HG02588 (cell line): ENCODE measurements around the gene TMEM9.
A peak's percentile ranks its signal among the peaks of the same experiment; 100 is the strongest.
"Not testable (repeated sequence)": the region's sequence is repeated elsewhere in the genome, so short reads cannot be mapped to it uniquely, and the experiment has no call there.

Experiments
- ATAC-seq: cut with Tn5 transposase; IDR thresholded peaks from one replicate; pipeline ENCODE4 v1.9.1; 2021; ENCODE audit warnings: mild to moderate bottlenecking, moderate library complexity; ENCODE audit not compliant: unreplicated experiment

Gene TMEM9

GRCh38 chr1:201173736-201174135 is 19.5 kb upstream of the TMEM9 start:
- no peak for ATAC-seq

GRCh38 chr1:201172999-201173610 is 18.8 kb upstream of the TMEM9 start:
- ATAC-seq: no peak

- no peak for ATAC-seq
These were observed 18.1 kb upstream of the TMEM9 start for GRCh38 chr1:201172326-201172725.

GRCh38 chr1:201171063-201172036 is 17.1 kb upstream of the TMEM9 start:
- peak; percentile 36 for ATAC-seq

GRCh38 chr1:201170533-201171062 is 16.3 kb upstream of the TMEM9 start:
- ATAC-seq: peak; percentile 97

- no peak for ATAC-seq
These were observed 15.8 kb upstream of the TMEM9 start for GRCh38 chr1:201169971-201170532.

GRCh38 chr1:201169203-201169602 is 14.9 kb upstream of the TMEM9 start:
- no peak for ATAC-seq

GRCh38 chr1:201167041-201167991 is 13.0 kb upstream of the TMEM9 start:
- no peak for ATAC-seq

GRCh38 chr1:201164645-201165044 is 10.4 kb upstream of the TMEM9 start:
- no peak for ATAC-seq

- ATAC-seq: no peak
These were observed 9.4 kb upstream of the TMEM9 start for GRCh38 chr1:201163707-201164106.

GRCh38 chr1:201163036-201163435 is 8.8 kb upstream of the TMEM9 start:
- ATAC-seq: not testable (repeated sequence)

GRCh38 chr1:201157949-201158348 is 3.7 kb upstream of the TMEM9 start:
- no peak for ATAC-seq

GRCh38 chr1:201156819-201157218 is 2.5 kb upstream of the TMEM9 start:
- no peak for ATAC-seq

- no peak for ATAC-seq
These were observed 2.1 kb upstream of the TMEM9 start for GRCh38 chr1:201156346-201156745.

- ATAC-seq: no peak
These were observed 1.1 kb upstream of the TMEM9 start for GRCh38 chr1:201155354-201155753.

GRCh38 chr1:201153474-201154388 is 543 bp downstream of the TMEM9 start:
- peak; percentile 75 for ATAC-seq

GRCh38 chr1:201149400-201149799 is 4.9 kb downstream of the TMEM9 start:
- ATAC-seq: no peak

GRCh38 chr1:201147396-201148015 is 6.8 kb downstream of the TMEM9 start:
- no peak for ATAC-seq
